8988T (cell line): Measurements from ENCODE around the gene SIPA1L3.
A peak's percentile ranks its signal among the peaks of the same experiment; 100 is the strongest.

Source experiments
- DNase-seq: peaks from one replicate; pipeline ENCODE4 v3.0.0; 2011

Gene SIPA1L3

GRCh38 chr19:38202504-38202903 lies 295.5 kb downstream of the SIPA1L3 start:
- no peak for DNase-seq

- no peak for DNase-seq
Measured at GRCh38 chr19:38203197-38203596, 296.2 kb downstream of the SIPA1L3 start.

- no peak for DNase-seq
Measured at GRCh38 chr19:38204096-38204495, 297.1 kb downstream of the SIPA1L3 start.

DNA sequence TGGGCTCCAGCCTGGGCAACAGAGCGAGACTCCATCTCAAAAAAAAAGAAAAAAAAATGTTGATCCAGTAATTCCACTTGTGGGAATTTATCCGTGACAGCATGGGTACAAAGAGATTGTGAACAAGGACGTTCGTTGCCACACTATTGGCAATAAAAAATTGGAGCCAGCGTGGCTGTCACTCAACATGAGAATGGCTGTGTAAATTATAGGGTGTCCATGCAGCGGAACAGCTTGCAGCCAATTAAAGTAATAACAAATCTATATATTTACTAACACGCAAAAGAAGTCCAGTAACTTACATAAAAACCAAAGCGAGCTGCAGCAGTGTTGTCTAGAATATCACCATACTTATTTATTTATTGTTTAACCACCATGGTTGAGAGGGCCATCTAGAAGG lies 297.7 kb downstream of the SIPA1L3 start:
- no peak for DNase-seq

GRCh38 chr19:38206006-38206745 lies 299.2 kb downstream of the SIPA1L3 start:
- no peak for DNase-seq

- DNase-seq, result no peak
Measured at GRCh38 chr19:38206928-38207327, 299.9 kb downstream of the SIPA1L3 start.

GRCh38 chr19:38207543-38207942 lies 300.5 kb downstream of the SIPA1L3 start:
- DNase-seq, result no peak

DNA sequence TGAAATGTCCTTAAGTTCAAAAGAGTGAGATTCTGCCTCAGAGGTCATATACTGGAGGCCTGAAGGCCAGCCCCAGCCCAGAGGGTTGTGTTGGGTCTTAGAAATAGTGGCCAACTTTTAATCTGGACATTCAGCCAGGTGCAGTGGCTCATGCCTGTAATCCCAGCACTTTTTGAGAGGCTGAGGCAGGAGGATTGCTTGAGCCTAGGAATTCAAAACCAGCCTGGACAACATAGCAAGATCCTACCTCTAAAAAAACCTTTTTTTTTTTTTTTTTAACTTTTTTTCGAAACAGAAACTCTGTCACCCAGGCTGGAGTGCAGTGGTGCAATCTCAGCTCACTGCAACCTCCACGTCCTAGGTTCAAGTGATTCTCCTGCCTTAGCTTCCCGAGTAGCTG lies 301.6 kb downstream of the SIPA1L3 start:
- no peak for DNase-seq

- no peak for DNase-seq
Measured at GRCh38 chr19:38209152-38209551, 302.1 kb downstream of the SIPA1L3 start.

DNA sequence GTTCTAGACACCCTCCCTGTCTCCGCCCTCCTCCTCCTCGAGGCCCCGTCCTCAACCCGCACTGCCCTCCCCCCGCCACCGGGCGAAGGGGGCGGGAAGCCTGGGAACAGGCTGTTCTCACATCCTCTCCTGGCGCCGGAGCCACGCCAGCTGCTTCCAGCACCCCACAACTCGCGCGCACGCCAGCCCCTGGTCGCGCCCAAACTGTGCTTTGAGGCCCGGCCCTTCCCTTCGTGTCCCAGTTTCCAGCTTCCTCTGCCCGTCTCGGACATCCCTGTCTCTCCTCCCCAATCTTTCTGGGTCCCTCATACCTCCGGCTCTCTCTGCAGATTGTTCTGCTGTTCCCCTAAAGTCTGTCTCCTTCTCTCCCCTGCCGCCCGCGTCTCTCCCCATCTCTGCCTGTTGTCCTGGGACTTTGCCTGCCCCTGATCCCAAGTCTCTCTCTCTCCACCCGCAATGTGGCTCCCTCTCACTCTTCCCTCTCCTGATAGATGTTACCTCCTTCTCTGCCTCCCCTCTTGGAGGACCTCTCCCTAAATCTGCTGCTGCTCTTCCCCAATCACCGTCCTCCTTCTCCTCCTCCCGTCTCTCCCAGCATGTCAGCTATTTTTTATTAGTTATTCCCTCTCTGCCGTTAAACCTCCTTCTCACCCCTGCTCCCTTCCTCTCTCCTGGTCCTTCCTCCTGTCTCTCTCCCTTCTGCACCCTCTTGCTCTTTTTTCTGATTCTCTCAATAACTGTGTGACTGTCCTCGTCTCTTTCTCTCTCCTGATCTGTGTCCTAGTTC lies 302.9 kb downstream of the SIPA1L3 start:
- peak; percentile 75 for DNase-seq

- DNase-seq, result no peak
Measured at GRCh38 chr19:38210458-38210987, 303.5 kb downstream of the SIPA1L3 start.

- DNase-seq, result peak; percentile 66
Measured at GRCh38 chr19:38211151-38211591, 304.2 kb downstream of the SIPA1L3 start.

- DNase-seq, result no peak
Measured at GRCh38 chr19:38211766-38212165, 304.8 kb downstream of the SIPA1L3 start.

DNA sequence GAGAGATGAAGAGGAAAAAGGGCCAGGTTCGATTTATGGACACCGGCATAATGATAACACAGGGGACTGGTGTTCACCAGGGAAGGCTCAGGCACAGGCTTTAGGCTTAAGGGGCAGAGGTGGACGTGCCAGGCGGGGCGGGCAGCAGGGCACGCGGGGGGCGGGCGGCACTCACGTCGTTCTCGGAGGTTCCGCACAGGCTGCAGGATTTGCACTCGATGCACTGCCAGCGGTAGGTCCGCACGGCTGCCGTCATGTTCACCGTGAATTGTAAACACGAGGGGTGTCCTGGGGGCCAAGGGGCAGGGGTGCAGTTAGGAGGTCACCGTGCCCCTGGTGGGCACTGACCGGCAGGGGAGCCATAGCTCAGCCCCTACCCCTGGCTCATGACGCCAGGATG lies 306.5 kb downstream of the SIPA1L3 start:
- no peak for DNase-seq

DNA sequence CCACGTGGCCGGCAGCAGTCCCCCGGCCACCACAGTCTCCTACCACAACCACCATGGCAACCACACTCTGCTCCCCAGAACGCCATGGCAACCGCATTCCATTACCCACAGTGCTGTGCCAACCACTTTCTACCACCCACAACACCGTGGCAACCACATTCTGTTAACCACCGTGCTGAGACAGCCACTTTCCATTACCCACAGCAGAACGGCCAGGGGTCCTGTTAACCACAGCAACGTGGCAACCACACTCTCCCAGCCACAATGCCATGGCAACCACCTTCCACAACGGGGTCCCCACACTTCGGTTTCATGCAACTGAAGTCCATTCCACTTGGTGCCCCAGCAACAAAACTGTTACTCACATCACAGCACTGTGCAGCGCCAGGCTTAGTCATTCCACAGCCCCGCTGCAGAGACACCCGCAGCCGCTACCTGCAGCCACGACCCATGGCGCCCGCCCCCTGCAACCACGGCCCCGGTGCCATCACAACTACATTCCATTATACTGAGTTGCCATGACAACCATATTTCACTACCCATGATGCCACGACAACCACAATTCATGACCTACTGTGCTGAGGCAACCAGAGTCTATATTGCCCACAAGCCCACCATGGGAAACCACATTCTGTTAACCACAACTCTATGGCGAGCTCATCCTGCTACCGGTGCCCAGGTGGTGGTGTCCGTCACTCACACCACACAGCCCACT lies 307.1 kb downstream of the SIPA1L3 start:
- DNase-seq, result no peak

DNA sequence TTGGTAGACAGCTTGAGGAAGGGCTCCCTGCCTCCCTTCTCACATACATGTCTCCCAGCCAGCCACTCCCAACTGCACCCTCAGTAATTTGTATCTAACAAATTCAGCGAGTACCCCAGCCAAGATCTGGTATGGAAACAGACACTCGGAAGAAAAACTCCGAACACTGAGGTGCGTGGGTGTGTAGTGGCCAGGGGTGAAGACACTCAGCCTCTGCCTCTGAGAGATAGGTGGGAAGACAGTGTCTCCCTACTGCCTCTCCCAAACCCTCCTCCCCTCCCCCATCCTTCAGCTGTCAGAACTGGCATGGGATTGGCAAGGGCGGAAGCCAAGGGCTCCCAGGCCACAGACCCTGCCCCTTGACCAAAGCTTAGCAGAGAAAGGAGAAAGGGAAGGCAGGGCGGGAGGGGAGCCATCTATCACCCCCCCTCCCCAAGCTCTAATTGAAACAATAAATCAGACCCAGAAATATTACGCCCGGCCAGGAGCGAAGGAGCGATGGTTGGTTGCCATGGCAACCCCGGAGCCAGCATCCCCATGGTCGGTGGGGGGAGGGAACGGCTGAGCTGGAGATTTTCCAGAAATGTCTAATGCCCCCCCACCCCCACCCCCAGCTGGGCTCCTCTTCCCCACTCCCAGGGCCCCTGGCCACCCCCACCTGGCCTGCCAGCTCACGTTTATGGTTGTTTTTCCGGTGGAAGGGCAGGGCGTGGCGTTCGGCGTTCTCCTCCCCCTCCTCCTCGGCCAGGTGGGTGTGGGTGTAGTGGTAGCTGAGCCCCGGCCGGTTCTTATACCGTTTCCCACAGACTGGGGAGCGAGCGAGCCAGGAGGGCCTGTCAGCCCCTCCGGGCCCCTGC lies 310.0 kb downstream of the SIPA1L3 start:
- DNase-seq, result no peak

- no peak for DNase-seq
Measured at GRCh38 chr19:38218204-38218603, 311.2 kb downstream of the SIPA1L3 start.

DNA sequence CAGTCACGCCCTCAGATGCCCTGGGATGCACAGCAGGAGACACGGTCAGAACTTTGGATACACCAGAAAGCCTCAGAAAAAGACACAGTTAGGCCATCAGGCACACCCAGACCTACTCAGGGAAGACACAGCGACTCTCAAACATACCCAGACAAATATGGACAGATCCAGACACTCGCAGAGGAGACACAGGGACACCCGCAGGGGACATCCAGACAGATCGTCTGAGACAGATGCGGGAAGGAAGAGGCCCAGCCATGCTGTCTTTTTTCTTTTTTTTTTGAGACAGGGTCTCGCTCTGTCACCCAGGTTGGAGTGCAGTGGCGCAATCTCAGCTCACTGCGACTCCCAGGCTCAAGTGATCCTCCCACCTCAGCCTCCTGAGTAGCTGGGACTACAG lies 312.2 kb downstream of the SIPA1L3 start:
- no peak for DNase-seq

DNA sequence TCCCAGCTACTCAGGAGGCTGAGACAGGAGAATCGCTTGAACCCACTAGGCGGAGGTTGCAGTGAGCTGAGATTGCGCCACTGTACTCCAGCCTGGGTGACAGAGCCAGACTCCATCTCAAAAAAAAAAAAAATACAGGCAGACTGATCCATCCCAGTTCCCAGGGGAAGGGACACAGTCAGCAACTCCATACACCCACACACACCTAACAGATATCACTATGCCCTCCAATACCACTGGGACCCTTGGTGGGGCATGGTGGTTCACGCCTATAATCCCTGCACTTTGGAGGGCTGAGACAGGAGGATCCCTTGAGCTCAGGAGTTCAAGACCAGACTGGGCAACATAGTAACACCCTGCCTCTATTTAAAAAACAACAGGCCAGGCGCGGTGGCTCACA lies 314.4 kb downstream of the SIPA1L3 start:
- no peak for DNase-seq

GRCh38 chr19:38221919-38222830 lies 315.2 kb downstream of the SIPA1L3 start:
- no peak for DNase-seq

DNA sequence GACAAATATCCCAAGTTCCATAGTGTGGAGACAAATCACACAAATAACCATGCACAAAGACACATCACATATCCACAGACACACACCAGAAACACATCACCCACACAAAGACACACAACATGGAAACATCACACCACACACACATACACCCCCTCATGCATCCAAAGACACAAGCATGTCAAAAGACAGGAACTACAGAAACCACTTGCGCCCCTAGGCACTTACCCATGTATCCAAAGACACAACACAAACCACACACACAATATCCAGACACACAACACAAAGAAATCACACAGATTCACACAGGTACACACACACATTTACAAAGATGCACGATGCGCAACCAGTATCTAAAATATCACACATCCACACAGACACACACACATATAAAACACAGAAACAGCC lies 316.1 kb downstream of the SIPA1L3 start:
- DNase-seq, result peak; percentile 44
